ENCODE data around the gene MAPK1IP1L.

DNA sequence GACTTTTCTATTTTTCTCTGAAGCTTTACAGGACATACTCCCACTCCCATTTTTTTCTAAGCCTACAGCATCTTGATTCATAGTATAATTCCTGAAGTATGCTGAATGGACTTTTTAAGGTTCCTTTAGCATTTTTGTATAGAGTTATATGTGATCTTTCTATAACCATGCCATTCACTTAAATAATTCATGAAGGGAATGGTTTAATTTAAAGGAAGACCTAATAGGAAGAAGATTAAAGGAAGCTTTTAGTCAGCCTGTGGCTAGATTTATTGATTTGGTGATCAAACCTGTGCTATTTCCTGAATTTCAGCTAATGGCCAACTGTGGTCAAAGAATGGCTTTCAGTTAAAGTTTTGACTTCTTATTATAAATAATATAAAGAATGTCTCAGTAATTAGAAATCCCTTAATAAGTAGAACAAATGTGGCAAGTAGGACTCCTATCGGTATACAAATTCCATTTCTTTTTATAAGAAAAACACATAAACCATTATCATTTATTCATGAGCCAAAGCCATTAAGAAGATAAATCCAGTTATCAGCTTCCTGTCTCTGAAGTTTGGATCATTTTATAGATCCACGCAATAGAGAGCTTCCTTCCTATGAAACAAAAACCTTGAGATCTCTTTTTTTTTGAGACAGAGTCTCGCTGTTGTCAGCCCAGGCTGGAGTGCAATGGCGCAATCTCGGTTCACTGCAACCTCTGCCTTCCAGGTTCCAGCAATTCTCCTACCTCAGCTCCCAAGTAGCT, 4.0 kb upstream of the MAPK1IP1L start:
- TF ChIP-seq, protein P1, sequence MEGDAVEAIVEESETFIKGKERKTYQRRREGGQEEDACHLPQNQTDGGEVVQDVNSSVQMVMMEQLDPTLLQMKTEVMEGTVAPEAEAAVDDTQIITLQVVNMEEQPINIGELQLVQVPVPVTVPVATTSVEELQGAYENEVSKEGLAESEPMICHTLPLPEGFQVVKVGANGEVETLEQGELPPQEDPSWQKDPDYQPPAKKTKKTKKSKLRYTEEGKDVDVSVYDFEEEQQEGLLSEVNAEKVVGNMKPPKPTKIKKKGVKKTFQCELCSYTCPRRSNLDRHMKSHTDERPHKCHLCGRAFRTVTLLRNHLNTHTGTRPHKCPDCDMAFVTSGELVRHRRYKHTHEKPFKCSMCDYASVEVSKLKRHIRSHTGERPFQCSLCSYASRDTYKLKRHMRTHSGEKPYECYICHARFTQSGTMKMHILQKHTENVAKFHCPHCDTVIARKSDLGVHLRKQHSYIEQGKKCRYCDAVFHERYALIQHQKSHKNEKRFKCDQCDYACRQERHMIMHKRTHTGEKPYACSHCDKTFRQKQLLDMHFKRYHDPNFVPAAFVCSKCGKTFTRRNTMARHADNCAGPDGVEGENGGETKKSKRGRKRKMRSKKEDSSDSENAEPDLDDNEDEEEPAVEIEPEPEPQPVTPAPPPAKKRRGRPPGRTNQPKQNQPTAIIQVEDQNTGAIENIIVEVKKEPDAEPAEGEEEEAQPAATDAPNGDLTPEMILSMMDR (IDR thresholded peaks at IDR 0.05; ENCODE audit: control extremely low read depth in 1 of 3, insufficient read depth in 1 of 3, low read depth in 1 of 3, low read length in 3 of 3), result no peak
- TF ChIP-seq SP1 (IDR thresholded peaks at IDR 0.05; ENCODE audit: low read depth, low read length), result no peak
- TF ChIP-seq, protein P2, sequence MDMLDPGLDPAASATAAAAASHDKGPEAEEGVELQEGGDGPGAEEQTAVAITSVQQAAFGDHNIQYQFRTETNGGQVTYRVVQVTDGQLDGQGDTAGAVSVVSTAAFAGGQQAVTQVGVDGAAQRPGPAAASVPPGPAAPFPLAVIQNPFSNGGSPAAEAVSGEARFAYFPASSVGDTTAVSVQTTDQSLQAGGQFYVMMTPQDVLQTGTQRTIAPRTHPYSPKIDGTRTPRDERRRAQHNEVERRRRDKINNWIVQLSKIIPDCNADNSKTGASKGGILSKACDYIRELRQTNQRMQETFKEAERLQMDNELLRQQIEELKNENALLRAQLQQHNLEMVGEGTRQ (IDR thresholded peaks at IDR 0.05; ENCODE audit: low read length), result no peak
- no peak for TF ChIP-seq ZNF274 (IDR thresholded peaks at IDR 0.05; ENCODE audit: borderline replicate concordance, extremely low read depth, low read length)
- TF ChIP-seq TCF12 (IDR thresholded peaks at IDR 0.05; ENCODE audit: low read depth, low read length), result no peak
- no peak for TF ChIP-seq CREB1 (IDR thresholded peaks at IDR 0.05)

All from H1 (cell line).